NCI-H1105 (cell line): Measurements from ENCODE around the gene CCDC88A.
"Not testable (repeated sequence)": the region's sequence is repeated elsewhere in the genome, so short reads cannot be mapped to it uniquely, and the experiment has no call there.

Experiments
- DNase-seq: peaks from one replicate; lab custom pipeline; 2025; lab: John Stamatoyannopoulos, UW

The CCDC88A gene

DNA sequence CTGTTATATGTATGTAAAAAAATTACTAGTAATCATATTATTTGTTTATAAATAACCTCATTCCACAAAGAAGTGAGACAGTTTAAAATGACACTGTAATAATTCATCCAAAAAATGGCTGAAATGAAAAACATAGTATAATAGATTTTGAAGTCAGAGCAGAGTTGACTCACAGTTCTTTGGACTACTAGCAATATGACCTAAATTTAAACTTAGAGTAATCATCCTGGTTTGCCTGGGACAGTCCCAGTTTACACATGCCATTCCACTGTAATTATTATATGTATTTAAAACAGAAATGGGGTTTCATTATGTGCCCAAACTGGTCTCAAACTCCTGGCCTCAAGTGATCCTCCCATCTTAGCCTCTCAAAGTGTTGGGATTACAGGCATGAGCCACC lies 48.3 kb downstream of the CCDC88A start:
- no peak for DNase-seq

DNA sequence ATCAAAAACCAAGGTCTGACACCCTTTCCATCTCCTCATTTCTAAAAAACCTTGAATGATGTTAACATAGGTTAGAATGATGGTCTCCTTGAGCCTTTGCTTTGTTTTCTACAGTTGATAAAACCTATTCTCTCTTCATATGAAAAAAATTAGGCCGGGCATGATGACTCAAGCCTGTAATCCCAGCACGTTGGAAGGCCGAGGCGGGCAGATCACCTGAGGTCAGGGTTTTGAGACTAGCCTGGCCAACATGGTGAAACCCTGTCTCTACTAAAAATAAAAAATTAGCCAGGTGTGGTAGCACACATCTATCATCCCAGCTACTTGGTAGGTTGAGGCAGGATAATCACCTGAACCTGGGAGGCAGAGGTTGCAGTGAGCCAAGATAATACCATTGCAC lies 49.4 kb downstream of the CCDC88A start:
- no peak for DNase-seq

DNA sequence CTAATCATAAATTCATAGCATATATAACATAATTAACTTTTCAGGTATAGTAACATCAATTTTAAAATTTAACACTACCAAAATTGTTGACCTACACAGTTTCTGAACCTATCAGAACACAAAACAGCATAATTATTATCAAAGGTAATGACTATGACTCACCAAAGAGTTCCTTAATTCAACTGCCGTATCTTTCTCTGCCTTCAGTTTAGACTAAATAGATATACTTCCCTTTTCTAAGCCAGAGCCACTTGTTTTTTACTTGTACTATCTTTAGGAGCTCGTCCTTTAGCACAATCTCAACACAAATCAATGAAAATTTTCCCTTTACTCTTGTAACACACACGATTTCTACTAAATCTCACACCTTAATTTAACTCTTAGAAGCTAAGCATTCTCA lies 54.4 kb downstream of the CCDC88A start:
- DNase-seq: no peak

DNA sequence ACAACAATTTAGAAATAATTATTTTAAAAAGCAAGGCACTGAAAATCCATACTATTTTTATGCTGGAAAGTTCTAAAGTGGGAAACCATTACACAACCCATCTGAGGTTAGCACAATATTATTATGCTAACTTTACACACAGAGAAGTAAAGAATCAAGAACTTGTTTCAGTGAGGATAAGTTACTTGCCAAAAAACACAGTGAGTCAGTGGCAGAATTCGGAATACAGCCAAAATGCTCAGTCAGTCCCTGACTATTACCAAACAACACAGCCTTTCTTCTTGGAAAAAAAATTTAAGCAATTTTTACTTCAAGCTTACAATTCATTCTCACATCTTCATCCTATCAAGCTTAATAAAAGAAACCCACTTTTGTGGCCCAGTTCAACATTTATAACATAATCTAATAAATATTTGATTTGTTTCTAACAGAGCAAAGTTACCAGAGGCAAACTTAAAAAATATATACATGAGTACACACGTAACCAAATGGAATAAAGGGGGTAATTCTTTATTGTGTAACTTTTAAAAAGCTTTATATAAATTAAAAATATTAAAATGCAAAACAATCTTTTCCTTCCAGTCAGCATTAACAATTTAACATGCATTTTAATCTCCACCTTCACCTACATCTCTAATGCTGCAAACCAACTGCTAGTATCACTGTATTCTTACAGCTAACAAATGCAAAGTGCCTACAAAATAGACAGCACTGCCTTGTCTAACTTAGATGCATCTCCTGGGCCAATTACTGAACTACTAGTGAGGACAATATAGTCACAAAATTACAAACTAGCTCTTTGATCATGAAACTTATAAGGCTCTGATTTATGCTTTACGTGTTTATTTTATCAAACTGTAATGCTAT lies 55.2 kb downstream of the CCDC88A start:
- no peak for DNase-seq

DNA sequence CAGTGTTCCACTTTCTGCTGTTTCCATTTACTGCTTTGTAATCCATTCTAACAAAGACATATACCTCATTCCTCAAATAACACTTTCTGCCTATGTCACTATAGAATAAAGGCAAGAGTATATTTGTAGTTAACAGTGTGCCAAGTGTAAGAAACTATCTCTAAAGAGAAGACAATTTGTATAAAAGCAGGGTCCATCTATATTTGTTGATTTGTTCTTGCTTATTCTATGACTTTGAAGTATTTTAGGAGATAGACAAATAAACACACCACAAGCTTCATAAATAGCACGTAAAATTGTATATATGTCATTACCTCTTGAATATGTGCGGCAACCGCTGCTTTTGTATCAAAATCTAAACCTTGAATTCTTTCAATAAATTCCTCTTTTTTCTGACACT lies 56.0 kb downstream of the CCDC88A start:
- no peak for DNase-seq

DNA sequence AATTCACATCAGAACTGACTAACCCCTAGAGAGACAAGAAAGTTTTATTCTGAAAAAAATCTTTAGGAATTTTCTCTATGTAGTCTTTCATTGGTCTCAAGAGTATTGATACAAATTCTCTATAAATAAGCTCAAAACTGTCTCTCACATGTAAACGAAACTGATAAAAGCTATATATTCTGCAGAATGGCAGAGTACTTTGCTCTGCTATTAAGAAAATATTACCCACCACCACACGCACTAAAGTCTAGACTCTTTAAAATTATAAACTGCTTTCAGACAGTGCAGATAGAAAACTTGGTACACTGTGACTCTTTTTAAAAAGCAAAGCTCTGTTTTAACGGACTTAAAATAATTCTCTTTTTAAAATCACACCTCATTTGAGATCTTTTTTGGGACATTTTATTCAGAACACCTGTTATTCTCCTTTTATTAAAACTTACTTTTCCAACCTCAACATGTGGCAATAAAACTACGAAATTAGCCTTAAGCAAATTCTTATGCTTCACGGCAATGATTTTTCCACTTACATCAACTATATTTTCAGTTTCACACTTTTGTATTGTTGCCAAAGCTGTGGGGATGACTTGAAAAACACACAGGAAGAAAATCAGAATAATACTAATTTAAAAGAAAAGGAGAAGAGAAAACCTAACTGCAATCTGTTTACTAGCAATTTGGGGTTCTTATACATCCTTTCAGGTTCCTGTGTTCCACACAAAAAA lies 58.0 kb downstream of the CCDC88A start:
- no peak for DNase-seq

DNA sequence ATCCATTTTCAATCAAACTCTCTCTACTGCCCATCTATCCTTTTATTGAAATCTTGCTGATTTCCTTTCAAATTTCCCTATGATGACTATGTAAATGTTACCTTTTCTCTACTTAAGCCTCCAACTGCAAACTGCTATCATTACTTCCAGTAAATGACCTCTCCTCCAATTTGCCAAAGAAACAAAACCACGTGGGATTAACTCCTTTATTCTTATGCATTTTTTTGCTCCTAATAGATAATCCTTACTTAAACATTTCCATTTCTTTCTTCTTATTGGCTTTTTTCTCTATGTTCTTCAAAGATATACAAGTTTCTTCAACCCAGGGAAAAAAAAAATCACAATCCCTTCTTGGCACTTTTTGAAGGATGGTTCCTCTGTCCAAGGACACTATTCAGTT lies 61.2 kb downstream of the CCDC88A start:
- no peak for DNase-seq

DNA sequence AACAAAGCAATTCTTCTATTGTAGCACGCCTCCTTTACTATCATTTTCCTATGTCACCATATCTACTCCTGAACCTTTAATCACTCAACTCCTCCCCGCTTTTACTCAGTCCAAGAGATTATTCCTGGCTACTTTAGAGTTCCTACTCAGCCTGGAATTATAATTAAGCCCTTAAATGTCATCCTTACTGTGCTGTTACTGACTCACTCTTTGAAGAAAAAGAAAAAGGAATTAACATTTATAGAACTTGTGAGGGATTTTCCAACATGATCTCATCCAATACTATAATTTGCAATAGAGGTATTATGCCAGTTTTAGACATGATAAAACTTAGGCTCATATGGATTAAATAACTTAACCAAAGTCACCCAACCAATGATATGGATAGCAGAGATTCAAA lies 61.7 kb downstream of the CCDC88A start:
- no peak for DNase-seq

DNA sequence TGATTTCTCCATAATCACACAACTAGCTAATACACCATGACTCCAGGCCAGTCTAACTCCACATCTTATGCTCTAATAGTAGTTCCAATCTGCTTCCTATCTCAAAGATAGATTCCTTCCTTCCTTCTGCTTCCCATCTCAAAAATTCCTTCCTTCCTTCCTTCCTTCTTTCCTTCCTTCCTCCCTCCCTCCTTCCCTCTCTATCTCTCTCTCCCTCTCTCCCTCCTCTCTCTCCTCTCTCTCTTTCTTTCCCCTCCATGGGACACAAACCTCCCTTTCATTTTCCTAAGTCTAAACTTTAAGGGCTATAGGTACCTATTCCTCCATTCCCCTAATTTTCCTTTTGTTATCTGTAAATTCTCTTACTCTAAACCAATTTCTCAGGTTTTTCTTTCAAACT lies 62.5 kb downstream of the CCDC88A start:
- DNase-seq: no peak

DNA sequence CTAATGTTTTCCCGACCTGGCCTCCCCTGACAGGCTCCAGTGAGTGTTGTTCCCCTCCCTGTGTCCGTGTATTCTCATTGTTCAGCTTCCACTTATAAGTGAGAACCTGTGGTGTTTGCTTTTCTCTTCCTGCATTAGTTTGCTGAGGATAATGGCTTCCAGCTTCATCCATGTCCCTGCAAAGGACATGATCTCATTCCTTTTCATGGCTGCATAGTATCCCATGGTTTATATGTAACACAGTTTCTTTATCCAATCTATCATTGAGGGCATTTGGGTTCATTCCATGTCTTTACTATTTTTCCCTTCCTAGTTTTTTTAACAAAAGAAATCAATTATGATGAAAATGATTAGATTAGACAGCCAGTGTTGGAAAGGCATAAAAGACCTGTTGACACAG lies 63.5 kb downstream of the CCDC88A start:
- not testable (repeated sequence) for DNase-seq

DNA sequence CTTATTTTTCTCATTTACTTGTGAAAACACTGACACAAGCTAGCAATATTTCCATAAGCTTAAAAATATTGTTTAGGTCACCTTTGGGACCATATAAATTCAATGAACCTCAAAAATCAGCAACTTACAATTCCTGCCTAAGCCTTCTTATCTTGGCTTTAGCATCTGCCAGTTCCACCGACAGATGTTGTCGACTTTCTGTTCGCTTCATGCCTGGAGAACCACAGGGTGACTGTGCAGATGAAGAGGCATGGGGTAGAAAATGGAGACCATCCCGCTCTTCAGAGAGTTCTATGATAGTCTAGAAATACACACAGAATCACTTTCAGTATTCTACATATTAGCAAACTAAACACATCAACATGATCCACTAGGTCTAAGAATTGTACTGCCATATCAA lies 64.2 kb downstream of the CCDC88A start:
- DNase-seq: no peak

DNA sequence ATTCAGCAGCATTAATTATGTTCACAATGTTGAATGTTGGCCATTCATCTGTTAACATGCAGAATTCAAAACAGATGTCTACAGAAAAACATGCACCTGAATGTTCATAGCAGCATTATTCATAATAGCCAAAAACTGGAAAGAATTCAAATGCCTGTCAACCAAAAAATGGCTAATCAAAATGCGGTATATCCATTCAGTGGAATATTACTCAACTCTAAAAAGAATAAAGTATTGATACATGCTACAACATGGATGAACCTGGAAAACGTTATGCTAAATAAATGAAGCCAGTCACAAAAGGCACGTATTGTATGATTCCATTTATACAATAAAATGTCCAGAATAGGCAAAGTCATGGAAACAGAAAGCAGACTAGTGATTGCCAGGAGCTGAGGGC lies 68.0 kb downstream of the CCDC88A start:
- DNase-seq: no peak

DNA sequence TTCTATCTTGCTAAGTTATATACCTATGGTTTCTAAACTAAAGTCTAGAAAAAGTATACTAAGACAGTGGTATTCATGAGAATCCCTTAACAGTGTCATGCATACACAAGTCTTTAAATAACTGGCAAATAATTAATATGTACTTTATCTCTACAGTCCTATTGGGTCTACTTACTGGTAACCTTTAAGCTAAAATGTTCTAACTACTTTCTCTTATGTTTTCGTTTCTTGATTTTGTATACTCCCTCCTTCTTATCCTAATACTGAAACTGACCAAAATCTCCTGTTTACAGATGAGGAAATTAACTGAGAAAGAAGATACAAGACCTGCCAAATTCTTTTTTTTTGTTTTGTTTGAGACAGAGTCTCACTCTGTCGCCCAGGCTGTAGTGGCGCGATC lies 74.6 kb downstream of the CCDC88A start:
- DNase-seq: no peak

DNA sequence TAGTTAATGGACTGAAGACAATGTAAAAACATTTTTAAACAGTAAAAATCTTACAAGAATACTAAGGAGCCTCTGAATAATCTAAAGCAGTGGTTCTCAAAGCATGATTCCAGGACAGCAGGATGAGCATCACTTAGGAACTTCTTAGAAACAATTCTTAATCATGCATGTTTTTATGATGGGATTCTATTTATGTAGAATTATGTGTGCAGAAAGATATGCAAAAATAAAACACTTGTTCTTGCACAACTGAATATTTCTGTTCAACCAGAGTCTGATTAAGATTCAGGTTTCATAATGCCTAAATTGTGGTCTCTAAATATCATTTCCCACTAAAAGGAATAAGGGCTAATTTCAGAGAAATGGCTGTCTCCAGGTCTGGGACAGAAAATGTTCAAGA lies 81.4 kb downstream of the CCDC88A start:
- DNase-seq: no peak

DNA sequence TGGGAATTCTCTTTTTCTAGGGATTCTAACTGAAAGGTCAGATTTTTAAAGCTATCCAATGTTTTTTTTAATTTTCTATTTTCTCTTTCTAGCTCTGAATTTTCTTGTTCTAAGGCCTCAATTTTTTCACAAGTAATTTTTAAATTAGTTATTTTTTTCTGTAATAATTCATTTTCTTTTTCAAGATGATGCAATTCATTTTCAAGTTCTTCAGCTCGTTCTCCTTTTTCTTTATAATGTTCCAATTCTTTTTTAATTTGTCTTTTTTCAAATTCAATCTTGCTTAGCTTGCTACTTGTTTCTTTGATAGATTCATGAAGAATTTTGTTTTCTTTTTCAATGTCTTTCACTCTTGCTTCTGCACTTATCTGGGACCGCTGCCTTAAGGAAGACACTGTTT lies 84.9 kb downstream of the CCDC88A start:
- no peak for DNase-seq

DNA sequence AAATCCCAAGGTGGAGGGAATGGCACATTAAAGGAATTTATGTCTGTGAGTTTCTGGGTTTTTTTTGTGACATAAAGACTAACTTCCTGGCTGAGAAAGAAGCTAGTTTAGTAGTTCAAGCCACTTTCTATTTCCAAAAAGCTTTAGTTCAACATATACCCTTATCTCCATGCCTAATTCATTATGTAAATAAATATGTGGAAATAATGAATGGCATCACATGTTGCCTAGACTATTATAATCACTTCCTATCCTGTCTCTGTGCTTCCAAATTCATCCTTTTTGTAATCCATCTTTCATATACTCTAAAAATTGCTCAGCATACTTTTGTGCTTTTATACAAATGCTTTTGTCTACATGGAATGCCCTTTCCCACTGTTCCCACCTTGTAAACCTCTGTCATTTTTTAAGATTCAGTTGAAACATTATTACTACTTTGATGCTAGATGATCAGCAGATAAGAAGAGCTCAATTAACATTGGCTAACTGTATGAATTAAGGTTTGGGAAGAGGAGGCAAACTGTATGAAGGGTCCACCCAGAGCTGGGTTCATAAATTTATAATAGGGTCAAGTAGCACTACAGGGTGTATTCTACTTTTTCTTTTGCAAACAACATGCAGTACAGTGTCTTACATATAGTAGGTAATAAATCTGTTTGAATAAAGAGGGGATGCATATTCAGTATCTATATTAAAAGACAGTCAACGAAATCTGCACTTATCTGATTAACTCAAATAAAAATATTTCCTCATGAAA lies 88.9 kb downstream of the CCDC88A start:
- no peak for DNase-seq

DNA sequence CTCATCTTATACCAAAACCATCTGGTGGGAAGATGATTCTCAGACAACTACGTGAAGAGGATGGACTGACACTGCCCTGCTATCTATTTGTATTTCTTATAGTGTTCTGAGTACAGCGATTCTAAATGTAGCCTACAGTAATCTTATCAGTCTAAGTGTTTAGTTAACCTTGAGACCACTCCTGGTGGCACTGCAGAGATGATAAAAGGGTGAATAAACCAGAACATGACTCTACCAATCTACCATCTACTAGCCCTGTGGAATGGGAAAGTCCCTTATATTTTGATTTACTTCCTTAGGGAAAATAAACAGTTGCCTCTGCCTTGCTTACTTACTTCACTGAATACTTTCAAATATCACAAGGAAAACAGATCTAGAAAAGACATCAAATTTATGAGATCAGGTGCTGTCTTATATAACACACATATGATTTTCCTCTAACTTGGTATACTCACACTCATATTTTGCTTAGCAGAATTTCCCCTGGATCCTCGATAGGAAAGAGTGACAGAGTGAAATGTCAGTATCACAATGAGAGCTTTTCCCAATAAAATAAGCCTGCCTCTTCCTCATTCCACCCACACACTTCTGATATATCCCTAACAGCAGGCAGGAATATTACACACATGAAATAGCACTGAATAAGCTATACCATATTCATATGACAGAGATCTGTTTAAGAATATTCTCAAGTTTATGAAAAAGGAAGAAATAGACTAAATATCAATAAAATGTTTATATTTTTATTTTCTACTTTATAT lies 92.0 kb downstream of the CCDC88A start:
- DNase-seq: no peak

DNA sequence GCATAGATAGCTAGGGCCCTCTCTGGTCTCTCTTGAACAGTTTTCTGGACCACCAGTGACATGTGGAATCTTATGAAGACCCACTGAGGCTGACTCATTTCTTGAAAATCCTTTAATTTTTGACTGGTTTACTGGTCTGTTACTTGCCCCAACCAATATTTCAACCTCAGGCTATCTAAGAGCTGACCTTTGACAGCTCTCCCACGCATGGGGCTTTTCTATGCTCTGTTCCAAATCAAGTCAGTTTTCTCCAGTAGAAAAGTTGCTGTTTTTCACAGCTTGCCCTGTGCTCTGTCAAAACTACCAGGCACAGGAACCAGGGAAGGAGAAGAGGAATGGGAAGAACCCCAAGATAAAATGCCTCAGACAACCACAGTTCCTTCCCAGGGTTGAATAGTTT lies 104.7 kb downstream of the CCDC88A start:
- DNase-seq: no peak

DNA sequence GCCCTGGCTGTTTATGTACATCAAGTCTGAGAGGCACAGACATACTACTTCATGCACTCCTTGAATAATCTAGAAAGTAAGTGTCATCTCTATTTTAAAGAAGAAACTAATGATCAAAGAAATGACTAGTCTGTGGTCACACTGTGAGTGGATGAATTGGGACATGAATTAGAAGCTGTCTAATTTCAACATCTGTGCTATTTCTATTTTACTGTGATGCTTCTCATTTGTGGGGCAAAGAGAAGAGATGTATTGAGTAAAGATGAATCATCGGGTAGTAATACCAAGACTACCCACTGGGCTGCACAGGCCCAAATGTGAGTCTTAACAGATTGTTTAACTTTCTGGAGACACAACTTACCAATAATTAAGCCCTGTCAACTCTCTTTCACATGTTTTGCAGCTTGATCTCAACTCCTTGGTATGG lies 108.2 kb downstream of the CCDC88A start:
- DNase-seq: no peak

DNA sequence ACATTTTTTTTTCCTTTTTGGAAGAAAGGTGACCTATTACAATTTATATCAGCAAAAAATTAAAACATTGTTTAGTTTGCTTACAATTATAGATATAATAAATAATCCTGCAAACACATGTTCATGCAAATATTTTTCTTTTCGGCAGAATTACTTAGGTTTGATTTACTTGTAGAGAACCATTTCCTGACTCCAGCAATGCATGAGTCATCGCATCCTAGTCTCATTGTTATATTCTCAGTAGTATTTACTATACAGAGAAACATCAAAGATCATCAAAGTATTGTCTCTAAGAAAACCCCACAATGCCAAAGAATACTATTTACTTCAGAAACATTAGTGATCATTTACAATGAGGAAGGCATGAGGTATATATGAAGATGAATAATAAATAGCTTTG lies 110.2 kb downstream of the CCDC88A start:
- DNase-seq: no peak

DNA sequence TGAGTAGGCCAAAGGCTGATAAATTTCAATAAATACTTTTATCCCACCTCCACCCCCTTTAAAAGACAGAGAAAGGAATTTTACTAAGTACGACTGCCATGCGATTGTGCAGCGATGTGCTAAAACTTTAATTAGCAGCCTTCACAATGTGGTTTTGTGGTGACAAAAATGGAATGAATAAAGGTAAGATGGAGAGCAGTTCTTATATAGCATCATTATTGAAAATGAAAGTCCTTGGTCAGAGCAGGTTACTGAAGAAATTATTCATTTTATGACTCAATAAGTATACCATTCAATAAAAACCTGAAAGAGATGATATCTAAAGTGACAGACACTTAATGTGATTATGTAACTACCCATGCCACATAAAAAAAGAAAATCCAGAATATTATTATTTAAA lies 117.4 kb downstream of the CCDC88A start:
- no peak for DNase-seq

DNA sequence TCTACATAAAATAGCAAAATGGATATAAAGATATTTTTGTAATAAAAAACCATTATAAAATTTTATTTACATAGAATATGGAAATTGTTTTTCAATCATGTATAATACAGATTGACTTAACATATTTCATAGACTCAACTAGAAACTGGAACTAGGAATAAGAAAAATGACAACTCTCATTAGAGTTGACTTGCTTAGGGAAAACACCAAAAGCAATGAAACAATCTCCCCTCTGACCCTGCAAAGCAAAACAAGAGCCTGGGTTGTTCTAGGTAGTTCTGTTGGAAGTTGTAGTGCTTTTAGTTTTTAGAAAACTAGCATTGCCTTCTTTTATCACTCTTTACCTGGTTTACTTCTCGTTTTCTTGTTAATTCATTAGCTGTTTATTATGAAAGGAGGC lies 118.4 kb downstream of the CCDC88A start:
- no peak for DNase-seq
